Measurements from ENCODE around the gene SOHLH2. TPM values are rescaled to one million over a fixed set of nuclear protein-coding genes. Genes with fewer than 3 reads are reported as not detected.

Gene SOHLH2
- total RNA-seq, 1 donor from 2014 or later = 0.58 TPM

DNA sequence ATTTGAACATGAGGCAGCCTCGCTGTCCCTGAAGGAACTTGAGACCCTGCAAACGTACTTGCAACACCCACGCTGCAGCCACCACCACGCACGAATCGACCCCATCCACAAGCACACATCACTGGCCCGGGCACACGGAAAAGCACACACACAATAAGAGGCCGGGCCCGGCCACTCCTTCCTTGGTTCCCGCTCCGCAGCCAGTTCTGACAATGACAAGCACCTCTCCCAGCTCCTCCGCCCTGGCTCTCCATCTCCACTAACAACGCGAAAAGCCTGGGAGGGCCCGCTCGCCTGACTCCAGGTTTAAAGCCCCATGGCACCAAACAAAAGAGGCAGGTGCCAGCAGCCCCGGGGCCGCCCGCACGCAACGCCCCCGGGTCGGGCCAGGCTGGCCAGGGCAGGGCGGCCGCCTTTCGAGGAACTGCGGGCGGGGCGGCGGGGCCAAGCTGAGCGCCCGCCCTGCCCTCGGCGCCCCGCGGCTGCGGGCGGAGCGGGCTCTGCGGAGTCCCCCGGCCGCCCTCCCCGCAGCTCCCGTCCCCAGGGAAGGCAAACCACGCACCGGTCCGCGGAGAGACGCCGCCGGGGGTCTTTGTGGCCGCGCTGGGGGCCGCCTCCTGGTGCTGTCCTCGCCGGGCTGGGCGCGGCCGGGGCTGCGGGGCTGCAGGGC lies 83.7 kb downstream of the SOHLH2 start:
- peaks cover 14% of the 10 kb centered on the region for H3K4me1 Mint-ChIP-seq
- DNase-seq (ENCODE audit: low spot score in 2 of 2, unreplicated experiment in 2 of 2) = peak in 1 of 2 experiments; percentile 51
- peak overlapping the region; percentile 14 for H3K27ac Mint-ChIP-seq
- H3K9me3 Mint-ChIP-seq = no peaks in the 10 kb centered on the region
- TF ChIP-seq, protein P1, sequence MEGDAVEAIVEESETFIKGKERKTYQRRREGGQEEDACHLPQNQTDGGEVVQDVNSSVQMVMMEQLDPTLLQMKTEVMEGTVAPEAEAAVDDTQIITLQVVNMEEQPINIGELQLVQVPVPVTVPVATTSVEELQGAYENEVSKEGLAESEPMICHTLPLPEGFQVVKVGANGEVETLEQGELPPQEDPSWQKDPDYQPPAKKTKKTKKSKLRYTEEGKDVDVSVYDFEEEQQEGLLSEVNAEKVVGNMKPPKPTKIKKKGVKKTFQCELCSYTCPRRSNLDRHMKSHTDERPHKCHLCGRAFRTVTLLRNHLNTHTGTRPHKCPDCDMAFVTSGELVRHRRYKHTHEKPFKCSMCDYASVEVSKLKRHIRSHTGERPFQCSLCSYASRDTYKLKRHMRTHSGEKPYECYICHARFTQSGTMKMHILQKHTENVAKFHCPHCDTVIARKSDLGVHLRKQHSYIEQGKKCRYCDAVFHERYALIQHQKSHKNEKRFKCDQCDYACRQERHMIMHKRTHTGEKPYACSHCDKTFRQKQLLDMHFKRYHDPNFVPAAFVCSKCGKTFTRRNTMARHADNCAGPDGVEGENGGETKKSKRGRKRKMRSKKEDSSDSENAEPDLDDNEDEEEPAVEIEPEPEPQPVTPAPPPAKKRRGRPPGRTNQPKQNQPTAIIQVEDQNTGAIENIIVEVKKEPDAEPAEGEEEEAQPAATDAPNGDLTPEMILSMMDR (IDR thresholded peaks at IDR 0.05; ENCODE audit: unreplicated experiment) = no peak
- H3K4me3 Mint-ChIP-seq = peak overlapping the region; percentile 79
- peaks cover 83% of the 10 kb centered on the region for H3K27me3 Mint-ChIP-seq (ENCODE audit: low read depth)
- H3K36me3 Mint-ChIP-seq = peaks cover 3% of the 10 kb centered on the region

DNA sequence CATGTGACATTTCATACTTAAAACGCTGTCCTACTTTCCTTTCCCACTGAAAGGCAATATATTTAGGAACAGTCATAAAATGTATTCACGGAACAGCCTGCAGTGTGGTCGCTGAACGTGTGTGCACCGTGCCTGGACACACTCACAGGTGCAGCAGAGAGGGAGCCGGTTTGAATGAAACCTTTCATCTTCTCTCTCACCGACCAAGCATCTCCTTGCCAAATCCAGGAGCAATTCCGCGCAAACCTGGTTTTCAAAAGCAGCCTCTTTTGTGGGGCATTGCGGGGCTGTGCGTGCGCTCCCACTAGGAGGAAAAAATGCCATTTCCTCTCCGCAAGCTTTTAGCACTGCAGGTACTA lies 84.2 kb downstream of the SOHLH2 start:
- Mint-ChIP-seq H3K27ac (peak overlapping the region; percentile 14), H3K36me3 (peaks cover 8% of the 10 kb centered on the region), H3K4me3 (peak overlapping the region; percentile 79), H3K4me1 (peaks cover 14% of the 10 kb centered on the region), H3K27me3 (ENCODE audit: low read depth) (peaks cover 78% of the 10 kb centered on the region), H3K9me3 (no peaks in the 10 kb centered on the region)
- no peak for DNase-seq (ENCODE audit: low spot score in 2 of 2, unreplicated experiment in 2 of 2)
- TF ChIP-seq, protein P1 (IDR thresholded peaks at IDR 0.05; ENCODE audit: unreplicated experiment) = no peak

DNA sequence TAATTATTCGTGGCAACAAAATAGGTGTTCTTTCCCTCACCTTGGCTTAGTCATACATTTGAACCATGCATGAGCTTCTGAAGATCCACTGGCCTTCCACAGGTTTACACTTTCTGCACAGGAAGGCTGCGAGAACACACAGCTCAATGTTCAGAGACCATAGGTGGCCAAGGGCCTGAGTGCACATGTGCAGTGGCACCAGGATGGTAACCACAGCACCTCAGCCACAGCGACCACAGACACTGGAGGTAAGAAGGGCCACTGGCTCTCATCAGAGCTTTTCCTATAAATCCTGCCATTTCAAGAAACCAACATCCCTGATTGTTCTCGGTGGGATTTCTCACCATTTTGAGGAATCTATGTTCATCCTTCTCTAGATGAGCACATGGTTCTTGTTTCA lies 84.8 kb downstream of the SOHLH2 start:
- TF ChIP-seq, protein P1 (IDR thresholded peaks at IDR 0.05; ENCODE audit: unreplicated experiment) = no peak
- Mint-ChIP-seq H3K4me1 (peaks cover 14% of the 10 kb centered on the region), H3K4me3 (peak overlapping the region; percentile 79), H3K27ac (no peak overlapping the region), H3K27me3 (ENCODE audit: low read depth) (peaks cover 72% of the 10 kb centered on the region), H3K9me3 (no peaks in the 10 kb centered on the region), H3K36me3 (peaks cover 12% of the 10 kb centered on the region)
- no peak for DNase-seq (ENCODE audit: low spot score in 2 of 2, unreplicated experiment in 2 of 2)

DNA sequence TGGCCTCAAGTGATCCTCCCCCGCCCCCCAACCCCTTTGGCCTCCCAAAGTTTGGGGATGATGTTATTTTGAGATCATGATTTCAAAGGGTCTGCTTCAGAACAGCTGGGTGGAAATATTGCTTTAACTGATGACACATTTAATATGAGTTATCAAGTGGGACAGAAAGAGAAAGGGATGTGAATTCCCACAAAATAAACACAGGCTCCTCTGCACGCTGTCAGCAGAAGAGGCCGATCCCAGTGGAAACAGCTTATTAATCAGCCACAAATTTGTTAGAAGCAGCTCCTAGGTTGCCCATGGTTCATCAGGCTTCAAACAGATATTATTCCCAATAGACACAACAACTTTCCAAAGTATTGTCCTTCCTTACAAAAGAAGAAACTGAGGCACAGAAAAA lies 87.9 kb downstream of the SOHLH2 start:
- Mint-ChIP-seq H3K9me3 (no peaks in the 10 kb centered on the region), H3K27me3 (ENCODE audit: low read depth) (peaks cover 42% of the 10 kb centered on the region), H3K36me3 (peaks cover 16% of the 10 kb centered on the region), H3K4me1 (peaks cover 18% of the 10 kb centered on the region), H3K27ac (no peak overlapping the region), H3K4me3 (no peak overlapping the region)
- TF ChIP-seq, protein P1 (IDR thresholded peaks at IDR 0.05; ENCODE audit: unreplicated experiment) = no peak
- DNase-seq (ENCODE audit: low spot score in 2 of 2, unreplicated experiment in 2 of 2) = no peak

DNA sequence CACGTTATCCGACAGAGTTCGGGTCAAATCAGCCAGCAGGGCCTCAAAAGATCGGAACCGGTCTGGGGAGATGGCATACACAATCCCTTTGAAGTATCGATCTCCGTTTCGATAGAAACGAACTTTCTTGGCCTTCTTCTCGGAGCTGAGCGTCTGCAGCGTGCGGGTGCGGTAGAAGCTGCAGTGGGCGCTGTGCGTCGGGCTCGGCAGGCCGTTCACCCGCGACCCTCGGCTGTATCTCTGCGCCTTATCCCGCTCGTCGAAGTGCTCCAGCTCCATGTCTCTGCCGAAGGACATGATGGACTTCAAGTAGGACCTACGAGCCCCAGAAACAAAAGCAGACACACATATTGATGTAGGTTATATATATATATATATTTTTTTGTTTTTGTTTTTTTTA lies 88.5 kb downstream of the SOHLH2 start:
- H3K4me1 Mint-ChIP-seq = peaks cover 18% of the 10 kb centered on the region
- no peak for DNase-seq (ENCODE audit: low spot score in 2 of 2, unreplicated experiment in 2 of 2)

More for the DNA sequence above, 88.5 kb downstream of the SOHLH2 start:
- no peak overlapping the region for H3K27ac Mint-ChIP-seq
- TF ChIP-seq, protein P1 (IDR thresholded peaks at IDR 0.05; ENCODE audit: unreplicated experiment) = no peak
- H3K36me3 Mint-ChIP-seq = peaks cover 16% of the 10 kb centered on the region
- H3K4me3 Mint-ChIP-seq = no peak overlapping the region
- H3K27me3 Mint-ChIP-seq (ENCODE audit: low read depth) = peaks cover 38% of the 10 kb centered on the region
- no peaks in the 10 kb centered on the region for H3K9me3 Mint-ChIP-seq

Measured in mesothelial cell of epicardium (in vitro differentiated cells).